Measurements from ENCODE around the gene PEX12. TPM values are rescaled to one million over a fixed set of nuclear protein-coding genes. Genes with fewer than 3 reads are reported as not detected.

Gene PEX12
- total and polyA plus RNA-seq, 2 donors (not counting 3 experiments of a cell fraction or from before 2014, with no cell fraction given): 3.4 to 4.5 TPM

DNA sequence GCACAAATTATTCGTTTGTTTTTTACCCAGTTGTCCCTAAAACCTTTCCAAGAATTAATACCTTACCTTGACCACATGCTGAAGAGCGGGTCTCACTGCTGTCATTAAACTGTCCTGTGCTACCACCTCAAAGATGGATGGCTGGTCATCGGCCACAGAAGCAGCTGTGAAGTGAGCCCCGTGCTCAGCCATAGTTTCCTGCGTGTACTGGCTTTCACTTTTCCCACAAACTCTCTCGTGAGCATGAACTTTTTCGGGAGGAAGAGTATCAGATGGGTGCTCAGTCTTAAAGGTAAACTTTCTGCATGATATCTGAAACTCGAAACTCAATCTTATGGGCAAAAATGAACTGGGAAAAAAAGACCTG is 558 bp downstream of the PEX12 start:
- DNase-seq (ENCODE audit: low read depth, low spot score) (no peak), FAIRE-seq (peak; percentile 55)
- H3K9ac ChIP-seq (replicated peaks; ENCODE audit: extremely low read depth, insufficient read depth, low read length): peak overlapping the region; percentile 77
- H3K27ac ChIP-seq (ENCODE audit: insufficient read depth, low read depth, low read length): no peak overlapping the region
- H3K4me2 ChIP-seq (ENCODE audit: insufficient read depth, low read length): peak overlapping the region; percentile 83
- H3K4me3 ChIP-seq (replicated peaks in 1 of 3; ENCODE audit: insufficient read depth in 1 of 3, low read depth in 1 of 3, low read length in 3 of 3): peak overlapping the region; percentile 60 to 77 (median 64)
- dilution Hi-C loops (cut with MboI; ENCODE audit: extremely low pct_ligation_motif_present, low sequenced_read_pairs): no loop called here
- peaks cover 12% of the 10 kb centered on the region for H3K4me1 ChIP-seq (ENCODE audit: control insufficient read depth, extremely low read depth, insufficient read depth, low read length)
- peaks cover 0 to 2% of the 10 kb centered on the region in 2 experiments for H3K36me3 ChIP-seq (ENCODE audit: control insufficient read depth in 2 of 2, extremely low read depth in 1 of 2, insufficient read depth in 2 of 2, low read length in 2 of 2)
- H2AFZ ChIP-seq (ENCODE audit: low read depth, low read length): peak overlapping the region; percentile 71
- intact Hi-C loops (cut with micrococcal nuclease): loop anchor here (1.0 kb wide), 3 partner anchors 9 to 37 kb away; partner anchors contain the start of gene AP2B1
- ChIA-PET CTCF (interaction anchor here (0.8 to 2.2 kb wide), 11 partner anchors 9 to 407 kb away, joined by 3 to 13 read pairs (median 4); partner anchors contain the start of genes AP2B1 and SLFN12L), POLR2A (interaction anchor here (1.4 to 1.8 kb wide), 2 partner anchors 9 to 11 kb away, joined by 5 read pairs; no protein-coding TSS in a partner anchor)
- TF ChIP-seq MAX (IDR thresholded peaks at IDR 0.05; ENCODE audit: insufficient read depth, insufficient read length) (no peak), GATA2 (IDR thresholded peaks at IDR 0.05; ENCODE audit: insufficient read depth, insufficient read length, low read depth, low read length) (no peak), EZH2 (IDR thresholded peaks at IDR 0.05; ENCODE audit: borderline replicate concordance, low read depth, low read length, severe bottlenecking) (no peak), JUN (IDR thresholded peaks at IDR 0.05; ENCODE audit: borderline replicate concordance, insufficient read depth, insufficient read length, low read depth) (no peak), FOS (IDR thresholded peaks at IDR 0.05; ENCODE audit: borderline replicate concordance, insufficient read depth, low read length) (no peak)
- H3K9me1 ChIP-seq (replicated peaks; ENCODE audit: control insufficient read depth, extremely low read depth, insufficient read depth, low read length): no peaks in the 10 kb centered on the region
- BruUV-seq (replicated peaks): no TSS peak
- H3K79me2 ChIP-seq (ENCODE audit: control insufficient read depth, insufficient read depth, low read length): no peaks in the 10 kb centered on the region
- no peaks in the 10 kb centered on the region for H4K20me1 ChIP-seq (replicated peaks; ENCODE audit: control insufficient read depth, extremely low read depth, insufficient read depth, low read length)
- H3K9me3 ChIP-seq (replicated peaks; ENCODE audit: control insufficient read depth, insufficient read depth, low read length): no peaks in the 10 kb centered on the region
- no peaks in the 10 kb centered on the region for H3K27me3 ChIP-seq (ENCODE audit: control insufficient read depth in 2 of 2, insufficient read depth in 2 of 2, low read length in 2 of 2)

DNA sequence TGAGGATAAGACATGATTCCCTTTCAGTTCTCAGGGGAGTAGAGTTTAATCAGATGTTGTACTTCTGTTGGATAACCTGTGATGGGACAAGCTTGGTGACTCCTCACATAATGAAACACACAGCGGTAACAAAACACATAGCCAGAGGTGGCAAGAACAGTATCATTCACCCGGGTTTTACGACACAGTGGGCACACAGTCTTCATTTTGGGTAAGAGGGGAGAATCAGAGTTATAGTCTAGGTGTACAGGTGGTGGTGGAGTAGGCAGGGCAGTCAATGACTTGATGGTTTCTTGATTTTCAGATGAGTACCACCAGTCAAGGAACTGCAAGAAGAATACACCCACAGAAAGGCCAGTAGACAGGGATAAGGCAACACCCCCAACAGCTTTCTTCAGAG is 2.6 kb downstream of the PEX12 start:
- H3K9me1 ChIP-seq (replicated peaks; ENCODE audit: control insufficient read depth, extremely low read depth, insufficient read depth, low read length): no peaks in the 10 kb centered on the region
- intact Hi-C loops (cut with micrococcal nuclease): no loop called here

More for the DNA sequence above, 2.6 kb downstream of the PEX12 start:
- TF ChIP-seq CTCF (IDR thresholded peaks at IDR 0.05; ENCODE audit: extremely low read depth in 1 of 2, insufficient read depth in 1 of 2, low read depth in 1 of 2, low read length in 2 of 2) (no peak), FOS (IDR thresholded peaks at IDR 0.05; ENCODE audit: borderline replicate concordance, insufficient read depth, low read length) (no peak), JUN (IDR thresholded peaks at IDR 0.05; ENCODE audit: borderline replicate concordance, insufficient read depth, insufficient read length, low read depth) (no peak), POLR2A (IDR thresholded peaks at IDR 0.05; ENCODE audit: low read depth, low read length) (no peak), MYC (IDR thresholded peaks at IDR 0.05; ENCODE audit: low read depth, low read length) (no peak)
- H4K20me1 ChIP-seq (replicated peaks; ENCODE audit: control insufficient read depth, extremely low read depth, insufficient read depth, low read length): no peaks in the 10 kb centered on the region
- no peaks in the 10 kb centered on the region for H3K27me3 ChIP-seq (ENCODE audit: control insufficient read depth in 2 of 2, insufficient read depth in 2 of 2, low read length in 2 of 2)
- no peak for FAIRE-seq
- H3K4me2 ChIP-seq (ENCODE audit: insufficient read depth, low read length): no peak overlapping the region
- ChIA-PET CTCF (interaction anchor here (0.8 to 1.2 kb wide), 2 partner anchors 10 to 29 kb away, joined by 4 to 5 read pairs; no protein-coding TSS in a partner anchor), POLR2A (interaction anchor here (0.6 kb wide), 1 partner anchor 29 kb away, joined by 5 read pairs; no protein-coding TSS in a partner anchor)
- no peak for DNase-seq (ENCODE audit: low read depth, low spot score)
- no peak overlapping the region for H3K9ac ChIP-seq (replicated peaks; ENCODE audit: extremely low read depth, insufficient read depth, low read length)
- H3K9me3 ChIP-seq (replicated peaks; ENCODE audit: control insufficient read depth, insufficient read depth, low read length): no peaks in the 10 kb centered on the region
- peaks cover 8% of the 10 kb centered on the region for H3K79me2 ChIP-seq (ENCODE audit: control insufficient read depth, insufficient read depth, low read length)
- no peak overlapping the region for H3K27ac ChIP-seq (ENCODE audit: insufficient read depth, low read depth, low read length)
- dilution Hi-C loops (cut with MboI; ENCODE audit: extremely low pct_ligation_motif_present, low sequenced_read_pairs): no loop called here
- H3K4me1 ChIP-seq (ENCODE audit: control insufficient read depth, extremely low read depth, insufficient read depth, low read length): peaks cover 12% of the 10 kb centered on the region
- H3K36me3 ChIP-seq (ENCODE audit: control insufficient read depth in 2 of 2, extremely low read depth in 1 of 2, insufficient read depth in 2 of 2, low read length in 2 of 2): peaks cover 2% of the 10 kb centered on the region in 2 experiments
- no TSS peak for BruUV-seq (replicated peaks)
- H3K4me3 ChIP-seq (replicated peaks in 1 of 3; ENCODE audit: insufficient read depth in 1 of 3, low read depth in 1 of 3, low read length in 3 of 3): no peak overlapping the region
- no peak overlapping the region for H2AFZ ChIP-seq (ENCODE audit: low read depth, low read length)
